Ureter (tissue), 1 donor: Measurements from ENCODE around the gene TAS2R19. TPM values are rescaled to one million over a fixed set of nuclear protein-coding genes. Genes with fewer than 3 reads are reported as not detected.

Experiments used
- DNase-seq: peaks from one replicate; pipeline ENCODE4 v3.0.0-alpha.2; 2020; ENCODE audit warnings: low spot score
- total RNA-seq: library from RNA; stranded (reverse); gene quantifications from one replicate; pipeline ENCODE4 v1.2.4, GENCODE V29; 2023
- donor health status: DM: yes; HTN: yes; CAD: no.

TAS2R19 gene
- total RNA-seq, 1 donor from 2014 or later: 14.2 TPM

- no peak for DNase-seq
Measured at GRCh38 chr12:10994307-10994706, 28.1 kb downstream of the TAS2R19 start.

DNA sequence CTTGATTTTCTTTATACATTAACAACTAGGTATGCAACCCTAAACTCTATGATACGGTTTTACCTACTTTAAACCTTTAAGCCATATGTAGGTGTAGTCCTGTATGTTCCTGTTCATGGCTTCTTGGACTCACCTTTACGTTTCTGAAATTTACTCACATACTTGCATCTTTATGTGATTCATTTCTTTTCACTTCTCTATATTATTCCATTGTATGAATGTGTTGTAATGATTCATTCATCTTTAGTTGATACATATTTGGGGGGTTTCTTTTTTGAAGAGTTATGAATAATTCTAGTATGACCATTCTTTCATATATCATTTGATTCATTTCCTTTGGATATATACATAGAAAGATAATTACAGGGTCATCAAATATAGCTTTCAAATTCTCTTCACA lies 33.3 kb downstream of the TAS2R19 start:
- no peak for DNase-seq

DNA sequence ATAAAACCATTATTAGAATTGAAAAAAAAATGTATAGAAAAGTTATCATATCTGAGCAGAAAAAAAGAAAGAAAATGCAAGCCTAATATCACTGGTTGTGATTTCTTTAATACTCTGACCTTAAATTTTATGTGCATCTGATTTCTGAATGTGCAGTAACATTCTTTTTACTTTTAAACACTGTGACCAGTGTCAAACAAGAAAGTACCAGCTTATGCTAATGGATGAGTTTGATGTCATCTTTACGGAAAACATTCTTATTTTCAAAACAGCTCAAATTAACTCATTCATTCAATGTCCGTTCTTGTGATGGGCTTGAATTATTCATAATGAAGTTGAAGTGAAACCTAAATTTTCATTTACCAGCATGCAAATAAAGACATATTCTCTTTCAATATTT lies 35.6 kb downstream of the TAS2R19 start, which contains the start of gene TAS2R50:
Gene TAS2R50 (minus strand): TSS at position 101 of the 400 bp plus-strand sequence. CDS start 52 bp downstream, at position 49.
- DNase-seq: no peak

DNA sequence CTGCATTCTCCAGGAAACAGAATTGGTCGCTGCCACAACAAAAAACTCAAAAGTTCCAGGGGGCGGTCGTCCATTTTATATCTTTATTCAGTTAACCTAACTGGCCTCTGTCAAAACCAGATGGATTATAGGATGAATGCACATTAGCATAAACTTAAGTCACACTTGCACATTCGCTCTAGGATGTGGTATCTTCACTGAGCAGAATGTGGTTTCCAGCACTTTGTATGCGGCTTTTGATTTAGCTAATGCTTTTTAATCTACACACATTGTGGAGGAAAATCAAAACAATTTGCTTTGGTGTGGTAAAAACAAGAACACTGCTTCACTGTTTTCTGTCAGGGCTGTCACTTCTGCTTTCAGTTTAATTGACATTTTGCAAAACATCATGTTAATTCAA lies 40.2 kb downstream of the TAS2R19 start:
- DNase-seq: no peak

- no peak for DNase-seq
Measured at GRCh38 chr12:10974965-10975364, 47.5 kb downstream of the TAS2R19 start.

Other genes starting within 250 kb of the TAS2R19 start
- not detected for gene TAS2R7, start 220.0 kb downstream of the TAS2R19 start, total RNA-seq
- not detected for gene TAS2R8, start 215.3 kb downstream of the TAS2R19 start, total RNA-seq
- gene TAS2R9, start 212.5 kb downstream of the TAS2R19 start, total RNA-seq: not detected
- 0.62 TPM for gene TAS2R10, start 196.3 kb downstream of the TAS2R19 start, total RNA-seq
- gene PRR4, start 173.1 kb downstream of the TAS2R19 start, total RNA-seq: 7.3 TPM
- gene PRH1, start 138.4 kb downstream of the TAS2R19 start, total RNA-seq: 47.6 TPM
- gene TAS2R13, start 113.1 kb downstream of the TAS2R19 start, total RNA-seq: 7.9 TPM
- not detected for gene PRH2, start 93.4 kb downstream of the TAS2R19 start, total RNA-seq
- gene TAS2R14, start 83.4 kb downstream of the TAS2R19 start, total RNA-seq: 8.0 TPM
- gene TAS2R50, start 35.7 kb downstream of the TAS2R19 start, total RNA-seq: 7.2 TPM
- 6.1 TPM for gene TAS2R20, start 24.3 kb downstream of the TAS2R19 start, total RNA-seq
- 12.2 TPM for gene TAS2R31, start 8.8 kb upstream of the TAS2R19 start, total RNA-seq
- gene TAS2R46, start 39.7 kb upstream of the TAS2R19 start, total RNA-seq: 5.4 TPM
- gene TAS2R43, start 69.7 kb upstream of the TAS2R19 start, total RNA-seq: 3.0 TPM
- 11.8 TPM for gene TAS2R30, start 112.0 kb upstream of the TAS2R19 start, total RNA-seq
- gene SMIM10L1, start 148.6 kb upstream of the TAS2R19 start, total RNA-seq: 7.7 TPM
- not detected for gene TAS2R42, start 164.3 kb upstream of the TAS2R19 start, total RNA-seq
- gene PRB3, start 247.1 kb upstream of the TAS2R19 start, total RNA-seq: not detected